COLO668 (cell line): ENCODE data around the gene STK32C.

Experiments used
- DNase-seq: peaks from one replicate; lab custom pipeline; 2025; ENCODE audit not compliant: unreplicated experiment; lab: John Stamatoyannopoulos, UW

STK32C gene

GRCh38 chr10:132250481-132251475 lies 57.0 kb downstream of the STK32C start:
- no peak for DNase-seq

DNA sequence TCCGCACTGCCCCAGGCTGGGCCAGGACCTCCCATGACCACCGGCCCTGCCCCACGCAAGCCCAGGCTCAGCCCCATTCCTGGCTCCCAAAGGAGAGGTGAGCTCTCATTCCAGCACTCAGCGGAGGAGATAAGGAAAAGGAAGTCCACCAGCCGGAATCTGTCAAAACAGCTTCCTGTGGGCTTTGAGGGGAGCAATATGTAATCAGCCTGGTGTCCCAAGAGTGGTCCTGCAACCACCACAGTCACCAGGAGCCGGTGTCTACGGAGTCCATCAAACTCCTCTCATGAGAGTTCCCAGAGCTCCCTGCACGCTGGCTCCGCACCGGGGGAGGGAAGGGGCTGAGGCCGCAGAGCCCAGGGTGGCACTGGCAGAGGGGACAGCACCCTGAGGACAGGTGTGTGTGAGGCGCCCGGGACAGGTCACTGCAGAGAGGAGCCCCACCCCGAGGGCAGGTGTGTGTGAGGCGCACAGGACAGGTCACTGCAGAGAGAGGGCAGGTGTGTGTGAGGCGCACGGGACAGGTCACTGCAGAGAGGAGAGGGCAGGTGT lies 57.9 kb downstream of the STK32C start:
- no peak for DNase-seq

DNA sequence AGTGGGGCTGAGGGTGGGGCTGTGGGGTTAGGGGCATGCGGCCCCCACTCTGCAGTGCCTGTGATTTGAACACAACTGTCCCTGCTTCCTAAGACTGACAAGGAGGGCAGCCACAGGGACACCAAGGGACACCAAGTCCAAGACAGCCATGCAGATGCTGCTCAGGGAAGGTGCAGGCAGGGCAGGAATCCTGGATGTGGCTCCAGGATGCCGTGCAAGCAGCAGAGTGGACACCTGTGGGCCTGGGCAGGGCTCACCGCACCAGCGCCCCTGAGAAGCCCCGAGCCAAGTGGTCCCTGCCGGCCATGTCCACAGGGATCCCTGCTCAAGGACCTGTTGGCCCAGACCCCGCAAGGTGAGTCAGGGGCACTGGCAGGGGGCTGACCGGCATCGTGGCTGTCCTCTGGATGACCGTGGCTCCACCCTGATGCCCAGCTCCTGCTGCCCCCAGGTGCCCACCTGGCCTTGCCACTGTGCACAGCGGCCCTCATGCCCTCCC lies 58.5 kb downstream of the STK32C start:
- no peak for DNase-seq

DNA sequence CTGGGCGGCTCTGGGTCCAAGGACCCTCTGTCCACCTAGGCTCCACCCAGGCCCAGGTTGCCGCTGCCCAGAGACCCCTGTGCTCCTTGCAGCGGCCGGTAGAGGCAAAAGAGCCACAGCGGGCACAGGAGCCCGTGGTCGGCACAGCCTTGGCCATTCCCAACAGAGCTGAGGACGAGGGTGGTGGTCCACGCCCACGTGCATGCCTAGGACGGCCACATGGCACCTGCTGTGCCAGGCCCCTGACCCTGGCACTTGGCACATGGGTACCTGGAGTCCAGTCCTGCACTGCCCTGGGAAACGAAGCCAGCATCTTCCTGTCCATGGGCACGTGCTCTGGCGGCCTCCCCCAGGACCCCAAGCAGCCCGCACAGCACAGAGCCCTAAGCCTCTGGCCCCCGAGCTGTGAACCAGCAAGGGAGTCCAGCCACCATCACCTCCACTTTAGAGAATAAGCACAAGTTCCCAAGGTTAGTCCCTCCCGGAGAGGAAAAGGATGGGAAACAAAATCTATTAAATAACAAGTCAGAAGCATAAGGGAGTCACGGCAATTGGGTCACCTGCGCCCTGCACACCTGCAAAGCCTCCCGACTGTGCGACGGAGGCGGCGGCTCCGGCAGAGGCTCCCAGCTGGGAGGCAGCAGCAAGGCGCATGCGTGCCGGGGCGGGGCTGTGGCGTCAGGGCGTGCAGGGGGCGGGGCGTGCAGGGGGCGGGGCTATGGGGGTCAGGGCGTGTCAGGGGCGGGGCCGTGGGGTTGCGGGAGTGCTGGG lies 59.1 kb downstream of the STK32C start:
- no peak for DNase-seq

GRCh38 chr10:132247943-132248342 lies 59.8 kb downstream of the STK32C start:
- DNase-seq, result peak; percentile 5

DNA sequence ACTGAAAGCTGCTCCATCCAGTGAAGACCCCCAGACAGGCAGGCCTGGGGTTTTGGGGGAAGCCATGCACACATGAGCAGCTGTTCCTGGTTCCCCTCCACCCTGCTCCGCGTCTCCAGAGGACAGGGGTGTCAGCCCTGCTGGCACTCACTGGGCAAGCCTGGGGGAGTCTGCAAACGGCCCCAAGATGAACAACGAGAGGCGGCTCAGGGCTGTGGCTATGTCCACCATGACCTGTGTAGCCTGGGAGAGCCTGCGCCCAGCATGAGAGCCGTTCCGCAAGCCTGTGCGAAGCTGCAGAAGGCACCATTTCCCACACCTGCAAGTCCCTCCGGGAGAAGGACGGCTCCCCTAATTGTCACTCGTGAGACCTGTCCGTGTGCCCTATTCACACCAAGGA lies 61.5 kb downstream of the STK32C start:
- no peak for DNase-seq

- no peak for DNase-seq
Observed at GRCh38 chr10:132245056-132245455, 62.7 kb downstream of the STK32C start.

DNA sequence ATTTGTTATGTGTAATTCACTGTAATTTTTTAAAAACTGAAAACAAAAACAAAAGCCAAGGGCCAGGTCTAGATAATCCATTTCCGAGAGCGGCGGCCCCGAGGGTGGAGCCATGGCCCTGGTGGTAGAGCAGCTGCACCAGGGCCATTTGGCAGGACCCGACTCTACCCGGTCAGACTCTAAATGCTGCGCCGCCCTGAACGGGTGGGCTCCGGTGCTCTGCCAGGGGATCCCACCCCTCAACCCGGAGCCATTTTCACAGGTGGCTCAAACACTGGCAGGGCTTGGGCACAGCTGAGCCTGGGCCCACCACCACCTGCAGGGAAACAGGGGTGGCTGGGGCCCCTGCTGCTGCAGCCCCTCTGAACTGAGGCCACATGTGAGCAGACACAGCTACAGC lies 64.1 kb downstream of the STK32C start:
- DNase-seq, result no peak

DNA sequence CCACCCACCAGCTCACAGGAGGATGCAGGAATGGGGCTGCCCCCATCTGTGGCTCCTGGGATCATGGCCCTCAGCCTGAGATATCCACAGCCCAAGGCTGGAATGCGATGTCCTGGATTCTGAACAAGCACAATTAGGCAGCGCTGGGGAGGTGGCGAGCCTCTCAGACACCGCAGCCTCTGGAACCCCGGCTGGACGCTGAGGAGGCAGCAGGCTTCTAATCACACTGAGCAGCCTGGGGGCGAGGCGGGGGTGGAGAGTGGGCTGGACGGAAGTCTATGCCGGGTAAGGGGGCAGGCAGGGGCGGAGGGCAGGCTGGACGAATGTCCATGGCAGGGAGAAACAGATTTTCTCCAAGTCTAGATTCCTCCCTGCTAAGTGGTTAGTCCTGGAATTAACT lies 64.6 kb downstream of the STK32C start:
- no peak for DNase-seq

- DNase-seq, result no peak
Observed at GRCh38 chr10:132242103-132242840, 65.5 kb downstream of the STK32C start.

DNA sequence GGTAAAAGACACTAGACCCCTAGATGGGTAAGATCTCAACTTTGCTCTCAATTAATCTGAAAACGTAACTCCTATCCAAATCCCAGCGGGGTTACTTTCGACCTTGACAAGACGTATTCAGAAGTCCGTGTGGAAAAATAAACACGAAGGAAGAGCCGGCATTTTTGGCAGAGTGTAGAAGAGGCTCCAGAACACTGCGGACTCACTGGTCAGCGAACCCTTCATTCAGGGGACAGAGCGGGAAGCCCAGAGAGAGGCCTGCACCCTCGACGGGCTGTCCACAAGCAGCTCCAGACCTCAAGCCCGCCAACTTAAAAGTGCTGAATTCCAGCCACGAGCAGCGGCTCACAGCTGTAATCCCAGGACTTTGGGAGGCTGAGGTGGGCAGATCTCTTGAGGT lies 66.3 kb downstream of the STK32C start:
- no peak for DNase-seq

- DNase-seq, result no peak
Observed at GRCh38 chr10:132241086-132241485, 66.7 kb downstream of the STK32C start.

DNA sequence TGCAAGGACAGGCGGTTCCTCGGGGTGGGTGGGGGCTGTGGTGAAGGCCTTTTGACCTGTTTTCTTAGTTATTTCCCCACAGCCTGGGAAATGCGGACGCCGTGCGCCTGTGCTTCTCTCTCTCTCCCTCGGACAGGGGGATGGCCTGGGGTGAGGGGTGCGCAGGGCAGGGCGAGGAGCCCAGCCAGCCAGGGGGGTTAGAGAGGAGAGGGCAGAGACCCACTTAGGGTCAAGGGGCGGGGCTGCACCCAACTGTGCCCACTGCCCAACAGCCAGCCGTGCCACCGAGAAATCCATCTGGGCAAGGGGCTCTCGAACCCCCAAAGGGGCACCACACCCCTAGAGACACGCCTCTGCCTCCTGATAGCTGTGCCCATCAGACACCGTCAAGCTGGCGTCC lies 67.2 kb downstream of the STK32C start:
- no peak for DNase-seq

DNA sequence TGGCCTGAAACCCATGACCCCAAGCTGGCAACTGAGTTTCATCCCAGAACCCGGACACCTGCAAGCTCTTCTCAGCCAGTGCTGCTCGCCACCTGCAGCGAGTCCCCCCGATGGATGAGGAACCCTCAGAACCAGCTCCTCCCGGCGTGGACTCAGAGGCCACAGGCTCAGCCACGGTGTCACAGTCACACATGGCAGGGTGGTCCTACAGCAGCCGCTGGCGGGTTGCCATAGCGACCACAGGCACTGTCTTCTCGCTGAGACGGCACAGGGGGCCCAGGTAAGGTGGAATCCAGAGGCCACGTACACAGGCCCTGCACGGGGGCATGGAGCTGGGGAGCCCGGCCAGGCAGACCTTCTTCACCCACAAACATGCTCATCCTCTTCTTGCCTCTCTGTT lies 67.6 kb downstream of the STK32C start:
- no peak for DNase-seq

DNA sequence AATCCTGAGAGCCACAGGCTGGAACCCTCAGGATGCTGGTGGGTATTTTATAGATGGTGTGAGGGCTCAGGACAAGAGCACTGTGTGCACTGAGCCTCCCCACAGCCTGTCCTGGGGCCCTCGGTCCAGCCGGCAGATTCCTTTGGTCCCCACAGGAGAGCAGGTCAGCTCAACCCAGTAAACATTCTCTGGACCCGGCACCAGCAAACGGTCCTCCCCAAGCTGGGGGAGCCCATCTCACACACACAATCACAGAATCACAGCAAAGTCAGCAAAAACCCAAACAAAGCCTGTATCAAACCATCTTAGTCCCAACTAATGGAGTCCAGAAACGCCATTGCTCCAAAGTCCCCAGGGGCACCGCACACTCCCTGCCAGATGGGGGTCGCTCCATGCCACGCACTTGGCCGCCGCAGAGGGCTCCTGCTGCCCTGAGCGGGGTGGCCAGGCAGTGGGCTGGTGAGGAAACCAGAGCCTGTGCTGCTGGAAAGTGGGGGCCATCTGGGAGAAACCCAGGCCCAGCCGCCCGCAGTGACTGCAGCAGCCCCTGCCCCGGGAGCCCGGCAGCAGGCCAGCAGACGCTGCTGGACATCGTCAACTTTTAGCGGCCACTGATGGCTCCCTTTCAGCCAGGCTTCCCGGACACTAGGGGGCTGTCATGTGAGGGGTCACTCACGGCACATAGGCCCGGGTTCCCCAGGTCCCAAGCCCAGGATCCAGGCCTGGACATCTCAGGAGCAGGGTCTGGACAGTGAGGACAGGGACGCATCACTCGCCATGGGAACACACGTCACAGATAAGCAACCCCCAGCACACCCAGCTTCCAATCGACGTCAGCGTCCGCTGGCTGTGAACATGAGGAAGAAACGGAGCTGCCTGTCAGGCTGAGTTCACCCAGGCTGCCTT lies 68.4 kb downstream of the STK32C start:
- DNase-seq, result no peak

GRCh38 chr10:132238371-132239125 lies 69.2 kb downstream of the STK32C start:
- DNase-seq, result no peak

- DNase-seq, result no peak
Observed at GRCh38 chr10:132237871-132238270, 69.9 kb downstream of the STK32C start.

GRCh38 chr10:132237396-132237795 lies 70.4 kb downstream of the STK32C start:
- no peak for DNase-seq

GRCh38 chr10:132236881-132237280 lies 70.9 kb downstream of the STK32C start:
- DNase-seq, result no peak
